ENCODE results near the gene TCEAL9. TPM values are rescaled to one million over a fixed set of nuclear protein-coding genes. Genes with fewer than 3 reads are reported as not detected.
"Not testable (repeated sequence)": the region's sequence is repeated elsewhere in the genome, so short reads cannot be mapped to it uniquely, and the experiment has no call there.

The TCEAL9 gene
- total and polyA plus RNA-seq, 3 experiments from 2014 or later: 1.0 to 3.4 (median 2.8) TPM

GRCh38 chrX:103376979-103377324, 20.6 kb downstream of the TCEAL9 start:
- Mint-ChIP-seq H3K36me3 (no peaks in the 10 kb centered on the region), H3K9me3 (no peaks in the 10 kb centered on the region), H3K27me3 (peaks cover 8% of the 10 kb centered on the region in 2 donors), H3K4me1 (peaks cover 4 to 8% (median 5%) of the 10 kb centered on the region in 3 donors), H3K27ac (peak overlapping the region in 3 of 8 donors; percentile 14 to 30 (median 29)), H3K4me3 (peak overlapping the region; percentile 69 to 86 (median 72))
- CTCF ChIA-PET: no interaction called here
- no peak for DNase-seq
- H3K4me1 ChIP-seq (ENCODE audit: insufficient read depth, low read length): no peaks in the 10 kb centered on the region
- POLR2A ChIA-PET: no interaction called here
- no peak overlapping the region for H3K4me3 ChIP-seq (ENCODE audit: low read length)
- no peaks in the 10 kb centered on the region for H3K9me3 ChIP-seq (ENCODE audit: low read length)
- H3K27me3 ChIP-seq (ENCODE audit: insufficient read depth, low read length, poor library complexity, severe bottlenecking): no peaks in the 10 kb centered on the region
- H3K36me3 ChIP-seq (ENCODE audit: insufficient read depth, low read length): no peaks in the 10 kb centered on the region
- H3K27ac ChIP-seq (ENCODE audit: low read depth, low read length): no peak overlapping the region

- Mint-ChIP-seq H3K9me3 (no peaks in the 10 kb centered on the region), H3K27ac (no peak overlapping the region), H3K36me3 (no peaks in the 10 kb centered on the region), H3K4me3 (peak overlapping the region in 2 of 7 donors; percentile 30 to 65), H3K27me3 (peaks cover 8 to 12% of the 10 kb centered on the region in 2 donors), H3K4me1 (peaks cover 4 to 8% (median 5%) of the 10 kb centered on the region in 3 donors)
- H3K4me1 ChIP-seq (ENCODE audit: insufficient read depth, low read length): no peaks in the 10 kb centered on the region
- ChIA-PET POLR2A (no interaction called here), CTCF (no interaction called here)
- no peaks in the 10 kb centered on the region for H3K27me3 ChIP-seq (ENCODE audit: insufficient read depth, low read length, poor library complexity, severe bottlenecking)
- no peaks in the 10 kb centered on the region for H3K36me3 ChIP-seq (ENCODE audit: insufficient read depth, low read length)
- H3K4me3 ChIP-seq (ENCODE audit: low read length): no peak overlapping the region
- H3K27ac ChIP-seq (ENCODE audit: low read depth, low read length): no peak overlapping the region
- DNase-seq: no peak
- H3K9me3 ChIP-seq (ENCODE audit: low read length): no peaks in the 10 kb centered on the region
These were observed 22.7 kb downstream of the TCEAL9 start for GRCh38 chrX:103378990-103379389.

- H3K36me3 ChIP-seq (ENCODE audit: insufficient read depth, low read length): no peaks in the 10 kb centered on the region
- Mint-ChIP-seq H3K9me3 (no peaks in the 10 kb centered on the region), H3K36me3 (no peaks in the 10 kb centered on the region), H3K27me3 (peaks cover 5 to 15% of the 10 kb centered on the region in 2 donors), H3K4me1 (no peaks in the 10 kb centered on the region), H3K4me3 (no peak overlapping the region), H3K27ac (no peak overlapping the region)
- no peaks in the 10 kb centered on the region for H3K4me1 ChIP-seq (ENCODE audit: insufficient read depth, low read length)
- no peak overlapping the region for H3K27ac ChIP-seq (ENCODE audit: low read depth, low read length)
- POLR2A ChIA-PET: no interaction called here
- H3K9me3 ChIP-seq (ENCODE audit: low read length): no peaks in the 10 kb centered on the region
- no peaks in the 10 kb centered on the region for H3K27me3 ChIP-seq (ENCODE audit: insufficient read depth, low read length, poor library complexity, severe bottlenecking)
- H3K4me3 ChIP-seq (ENCODE audit: low read length): no peak overlapping the region
- no peak for DNase-seq
- CTCF ChIA-PET: no interaction called here
These were observed 26.6 kb downstream of the TCEAL9 start for GRCh38 chrX:103382877-103383276.

GRCh38 chrX:103384672-103385071, 28.4 kb downstream of the TCEAL9 start:
- Histone ChIP-seq H3K27ac (ENCODE audit: low read depth, low read length) (no peak overlapping the region), H3K27me3 (ENCODE audit: insufficient read depth, low read length, poor library complexity, severe bottlenecking) (no peaks in the 10 kb centered on the region), H3K36me3 (ENCODE audit: insufficient read depth, low read length) (no peaks in the 10 kb centered on the region), H3K9me3 (ENCODE audit: low read length) (no peaks in the 10 kb centered on the region), H3K4me3 (ENCODE audit: low read length) (no peak overlapping the region), H3K4me1 (ENCODE audit: insufficient read depth, low read length) (no peaks in the 10 kb centered on the region)
- H3K27ac Mint-ChIP-seq: no peak overlapping the region
- no peaks in the 10 kb centered on the region for H3K4me1 Mint-ChIP-seq
- H3K4me3 Mint-ChIP-seq: no peak overlapping the region
- H3K36me3 Mint-ChIP-seq: no peaks in the 10 kb centered on the region
- DNase-seq: no peak
- peaks cover 10 to 21% of the 10 kb centered on the region in 2 donors for H3K27me3 Mint-ChIP-seq
- CTCF ChIA-PET: no interaction called here
- H3K9me3 Mint-ChIP-seq: no peaks in the 10 kb centered on the region
- POLR2A ChIA-PET: no interaction called here

- H3K4me3 ChIP-seq (ENCODE audit: low read length); CTCF ChIA-PET; H3K4me1 ChIP-seq (ENCODE audit: insufficient read depth, low read length); H3K36me3 Mint-ChIP-seq; H3K27ac Mint-ChIP-seq; H3K4me1 Mint-ChIP-seq; H3K4me3 Mint-ChIP-seq; H3K36me3 ChIP-seq (ENCODE audit: insufficient read depth, low read length); DNase-seq; H3K27ac ChIP-seq (ENCODE audit: low read depth, low read length); H3K9me3 ChIP-seq (ENCODE audit: low read length); H3K9me3 Mint-ChIP-seq; POLR2A ChIA-PET; H3K27me3 ChIP-seq (ENCODE audit: insufficient read depth, low read length, poor library complexity, severe bottlenecking): not testable (repeated sequence)
- peaks cover 10 to 27% of the 10 kb centered on the region in 2 donors for H3K27me3 Mint-ChIP-seq
These were observed 29.1 kb downstream of the TCEAL9 start for GRCh38 chrX:103385283-103385830.

- Mint-ChIP-seq H3K9me3 (no peaks in the 10 kb centered on the region), H3K27ac (no peak overlapping the region), H3K4me3 (no peak overlapping the region), H3K4me1 (no peaks in the 10 kb centered on the region), H3K36me3 (no peaks in the 10 kb centered on the region), H3K27me3 (peaks cover 10 to 30% of the 10 kb centered on the region in 2 donors)
- no peak for DNase-seq
- POLR2A ChIA-PET: no interaction called here
- Histone ChIP-seq H3K4me1 (ENCODE audit: insufficient read depth, low read length) (no peaks in the 10 kb centered on the region), H3K4me3 (ENCODE audit: low read length) (no peak overlapping the region), H3K27ac (ENCODE audit: low read depth, low read length) (no peak overlapping the region), H3K9me3 (ENCODE audit: low read length) (no peaks in the 10 kb centered on the region), H3K27me3 (ENCODE audit: insufficient read depth, low read length, poor library complexity, severe bottlenecking) (no peaks in the 10 kb centered on the region), H3K36me3 (ENCODE audit: insufficient read depth, low read length) (no peaks in the 10 kb centered on the region)
- CTCF ChIA-PET: no interaction called here
These were observed 30.0 kb downstream of the TCEAL9 start for GRCh38 chrX:103386332-103386731.

GRCh38 chrX:103393487-103393886, 37.2 kb downstream of the TCEAL9 start:
- no peak overlapping the region for H3K27ac ChIP-seq (ENCODE audit: low read depth, low read length)
- Mint-ChIP-seq H3K4me3 (no peak overlapping the region), H3K27ac (no peak overlapping the region), H3K36me3 (no peaks in the 10 kb centered on the region), H3K9me3 (no peaks in the 10 kb centered on the region), H3K4me1 (no peaks in the 10 kb centered on the region), H3K27me3 (peaks cover 12 to 20% of the 10 kb centered on the region in 2 donors)
- H3K27me3 ChIP-seq (ENCODE audit: insufficient read depth, low read length, poor library complexity, severe bottlenecking): no peaks in the 10 kb centered on the region
- H3K4me3 ChIP-seq (ENCODE audit: low read length): no peak overlapping the region
- no peaks in the 10 kb centered on the region for H3K4me1 ChIP-seq (ENCODE audit: insufficient read depth, low read length)
- no peaks in the 10 kb centered on the region for H3K9me3 ChIP-seq (ENCODE audit: low read length)
- DNase-seq: no peak
- CTCF ChIA-PET: no interaction called here
- H3K36me3 ChIP-seq (ENCODE audit: insufficient read depth, low read length): no peaks in the 10 kb centered on the region
- POLR2A ChIA-PET: interaction anchor here (0.6 kb wide), 1 partner anchor 11 kb away, joined by 3 read pairs; no protein-coding TSS in a partner anchor

- H3K36me3 Mint-ChIP-seq: no peaks in the 10 kb centered on the region
- no peaks in the 10 kb centered on the region for H3K27me3 ChIP-seq (ENCODE audit: insufficient read depth, low read length, poor library complexity, severe bottlenecking)
- no peak overlapping the region for H3K4me3 ChIP-seq (ENCODE audit: low read length)
- POLR2A ChIA-PET: no interaction called here
- H3K27ac Mint-ChIP-seq: peak overlapping the region in 1 of 8 donors; percentile 26
- CTCF ChIA-PET: no interaction called here
- no peak overlapping the region for H3K27ac ChIP-seq (ENCODE audit: low read depth, low read length)
- no peak for DNase-seq
- H3K4me1 Mint-ChIP-seq: no peaks in the 10 kb centered on the region
- no peaks in the 10 kb centered on the region for H3K9me3 Mint-ChIP-seq
- H3K9me3 ChIP-seq (ENCODE audit: low read length): no peaks in the 10 kb centered on the region
- no peak overlapping the region for H3K4me3 Mint-ChIP-seq
- H3K36me3 ChIP-seq (ENCODE audit: insufficient read depth, low read length): no peaks in the 10 kb centered on the region
- H3K27me3 Mint-ChIP-seq: peaks cover 9 to 13% of the 10 kb centered on the region in 2 donors
- H3K4me1 ChIP-seq (ENCODE audit: insufficient read depth, low read length): no peaks in the 10 kb centered on the region
These were observed 39.9 kb downstream of the TCEAL9 start for GRCh38 chrX:103396186-103396585.

- H3K9me3 ChIP-seq (ENCODE audit: low read length): no peaks in the 10 kb centered on the region
- H3K27me3 Mint-ChIP-seq: peaks cover 9 to 13% of the 10 kb centered on the region in 2 donors
- no peak overlapping the region for H3K27ac Mint-ChIP-seq
- DNase-seq: no peak
- no peaks in the 10 kb centered on the region for H3K4me1 ChIP-seq (ENCODE audit: insufficient read depth, low read length)
- no peaks in the 10 kb centered on the region for H3K36me3 ChIP-seq (ENCODE audit: insufficient read depth, low read length)
- POLR2A ChIA-PET: no interaction called here
- H3K4me3 Mint-ChIP-seq: no peak overlapping the region
- H3K4me1 Mint-ChIP-seq: no peaks in the 10 kb centered on the region
- no peaks in the 10 kb centered on the region for H3K9me3 Mint-ChIP-seq
- CTCF ChIA-PET: no interaction called here
- H3K4me3 ChIP-seq (ENCODE audit: low read length): no peak overlapping the region
- H3K27me3 ChIP-seq (ENCODE audit: insufficient read depth, low read length, poor library complexity, severe bottlenecking): no peaks in the 10 kb centered on the region
- no peak overlapping the region for H3K27ac ChIP-seq (ENCODE audit: low read depth, low read length)
- no peaks in the 10 kb centered on the region for H3K36me3 Mint-ChIP-seq
These were observed 40.4 kb downstream of the TCEAL9 start for GRCh38 chrX:103396660-103397059.
